HL-60 (cell line): Measurements from ENCODE around the gene DLL3.

Source experiments
- DNase-seq, 2 experiments: peaks; one replicate each; pipeline ENCODE4 v3.0.0-alpha.2; 2010 to 2020; ENCODE audit warnings: low read depth in 1 of 2, low spot score in 1 of 2
- H3K27ac ChIP-seq: fragments of 250-450 bp; sonication (Bioruptor Pico); replicated peaks from 2 replicates; pipeline ENCODE4 v1.5.1; 2020; ENCODE audit warnings: mild to moderate bottlenecking, moderate library complexity
- H3K27me3 ChIP-seq: fragments of 250-450 bp; sonication (Bioruptor Pico); 2 replicates; pipeline ENCODE4 v1.5.1; 2021; ENCODE audit warnings: mild to moderate bottlenecking, moderate library complexity; ENCODE audit not compliant: insufficient read depth, poor library complexity, severe bottlenecking
- H3K4me3 ChIP-seq: replicated peaks from 2 replicates; pipeline ENCODE4 v1.5.1; 2011; ENCODE audit warnings: mild to moderate bottlenecking, control low read depth, low read length; ENCODE audit not compliant: insufficient read depth
- CTCF ChIP-seq: IDR thresholded peaks from one replicate; pipeline ENCODE4 v1.5.1; 2011; ENCODE audit warnings: low read length, control low read depth, inconsistent platforms; ENCODE audit not compliant: insufficient read depth
- GABPA ChIP-seq: IDR thresholded peaks from 2 replicates; pipeline ENCODE4 v1.6.1; 2012; ENCODE audit warnings: low read depth
- POLR2AphosphoS5 ChIP-seq: IDR thresholded peaks from 2 replicates; pipeline ENCODE4 v1.6.1; 2012; ENCODE audit warnings: low read depth
- REST ChIP-seq: IDR thresholded peaks from 2 replicates; pipeline ENCODE4 v1.6.1; 2012; ENCODE audit warnings: low read depth; ENCODE audit not compliant: insufficient replicate concordance
- SPI1 ChIP-seq: IDR thresholded peaks from 2 replicates; pipeline ENCODE4 v1.6.1; 2012; ENCODE audit warnings: low read depth, mild to moderate bottlenecking, borderline replicate concordance

DLL3 gene

GRCh38 chr19:39483141-39483540 lies 15.6 kb upstream of the DLL3 start:
- Histone ChIP-seq H3K4me3 (no peak overlapping the region), H3K27me3 (no peaks in the 10 kb centered on the region), H3K27ac (no peak overlapping the region)
- no peak for TF ChIP-seq GABPA
- no peak for DNase-seq

- TF ChIP-seq SPI1 (no peak), CTCF (no peak), GABPA (no peak), REST (no peak), POLR2AphosphoS5 (no peak)
- Histone ChIP-seq H3K4me3 (no peak overlapping the region), H3K27ac (no peak overlapping the region), H3K27me3 (no peaks in the 10 kb centered on the region)
- no peak for DNase-seq
Observed at GRCh38 chr19:39489756-39490155, 9.0 kb upstream of the DLL3 start.

GRCh38 chr19:39492225-39492624 lies 6.5 kb upstream of the DLL3 start:
- H3K27ac ChIP-seq = no peak overlapping the region
- TF ChIP-seq SPI1 (no peak), REST (no peak), CTCF (no peak), POLR2AphosphoS5 (no peak), GABPA (no peak)

GRCh38 chr19:39492788-39493187 lies 6.0 kb upstream of the DLL3 start:
- no peak overlapping the region for H3K4me3 ChIP-seq
- H3K27me3 ChIP-seq = peaks cover 11% of the 10 kb centered on the region
- TF ChIP-seq POLR2AphosphoS5 = no peak
- no peak for TF ChIP-seq SPI1
- no peak for TF ChIP-seq REST
- TF ChIP-seq CTCF = no peak
- no peak for TF ChIP-seq GABPA
- no peak overlapping the region for H3K27ac ChIP-seq
- DNase-seq = no peak

More at GRCh38 chr19:39492225-39492624, 6.5 kb upstream of the DLL3 start:
- Histone ChIP-seq H3K4me3 (no peak overlapping the region), H3K27me3 (peaks cover 6% of the 10 kb centered on the region)
- no peak for DNase-seq
